ENCODE measurements around the gene FLRT1.

Gene FLRT1

DNA sequence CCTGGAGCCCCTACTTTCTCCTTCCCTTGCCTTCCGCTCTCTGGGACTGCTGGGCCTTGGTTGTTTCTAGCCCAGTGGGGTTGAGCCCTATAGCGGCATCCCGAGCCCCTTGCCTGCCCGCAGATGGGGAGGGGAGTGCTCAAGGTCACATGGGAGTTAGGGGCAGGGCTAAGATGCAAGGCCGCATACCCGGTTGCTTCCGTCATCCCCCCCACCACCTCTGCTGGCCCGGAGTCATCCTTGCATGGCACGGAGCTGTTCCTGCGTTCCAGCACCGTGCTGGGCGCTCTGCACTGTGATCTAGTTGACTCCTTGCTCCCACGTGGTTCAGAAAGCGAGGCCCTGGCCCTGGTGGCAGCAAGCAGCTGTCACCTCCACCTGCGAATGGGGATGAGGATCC is 18.0 kb downstream of the FLRT1 start:
- TF ChIP-seq, protein P1, sequence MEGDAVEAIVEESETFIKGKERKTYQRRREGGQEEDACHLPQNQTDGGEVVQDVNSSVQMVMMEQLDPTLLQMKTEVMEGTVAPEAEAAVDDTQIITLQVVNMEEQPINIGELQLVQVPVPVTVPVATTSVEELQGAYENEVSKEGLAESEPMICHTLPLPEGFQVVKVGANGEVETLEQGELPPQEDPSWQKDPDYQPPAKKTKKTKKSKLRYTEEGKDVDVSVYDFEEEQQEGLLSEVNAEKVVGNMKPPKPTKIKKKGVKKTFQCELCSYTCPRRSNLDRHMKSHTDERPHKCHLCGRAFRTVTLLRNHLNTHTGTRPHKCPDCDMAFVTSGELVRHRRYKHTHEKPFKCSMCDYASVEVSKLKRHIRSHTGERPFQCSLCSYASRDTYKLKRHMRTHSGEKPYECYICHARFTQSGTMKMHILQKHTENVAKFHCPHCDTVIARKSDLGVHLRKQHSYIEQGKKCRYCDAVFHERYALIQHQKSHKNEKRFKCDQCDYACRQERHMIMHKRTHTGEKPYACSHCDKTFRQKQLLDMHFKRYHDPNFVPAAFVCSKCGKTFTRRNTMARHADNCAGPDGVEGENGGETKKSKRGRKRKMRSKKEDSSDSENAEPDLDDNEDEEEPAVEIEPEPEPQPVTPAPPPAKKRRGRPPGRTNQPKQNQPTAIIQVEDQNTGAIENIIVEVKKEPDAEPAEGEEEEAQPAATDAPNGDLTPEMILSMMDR (IDR thresholded peaks at IDR 0.05; ENCODE audit: control insufficient read depth, extremely low read depth, insufficient read depth): no peak
- DNase-seq (ENCODE audit: low read depth): no peak
- no peak overlapping the region for H3K4me3 ChIP-seq (ENCODE audit: low read depth, low read length)

DNA sequence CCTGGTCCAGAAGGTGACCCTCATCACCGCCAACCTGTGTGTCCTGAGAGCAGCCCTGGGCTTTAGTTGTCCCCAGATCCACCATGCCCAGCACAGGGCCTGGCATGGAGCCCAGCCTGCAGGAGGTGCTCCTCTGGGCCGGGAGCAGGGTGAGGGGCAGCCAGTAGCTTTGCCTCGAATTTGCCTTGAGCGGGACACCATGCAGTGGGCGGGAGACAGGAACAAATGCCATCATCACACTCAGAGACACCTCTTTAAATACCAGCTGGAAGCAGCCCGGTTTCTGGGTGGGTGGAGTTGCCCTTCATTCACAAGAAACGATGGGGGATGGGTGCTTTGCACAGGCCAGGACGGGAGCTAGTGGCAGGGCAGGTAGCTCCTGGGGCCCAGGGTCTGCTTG is 19.3 kb downstream of the FLRT1 start:
- DNase-seq (ENCODE audit: low read depth): no peak
- TF ChIP-seq, protein P1 (IDR thresholded peaks at IDR 0.05; ENCODE audit: control insufficient read depth, extremely low read depth, insufficient read depth): no peak
- H3K4me3 ChIP-seq (ENCODE audit: low read depth, low read length): no peak overlapping the region

DNA sequence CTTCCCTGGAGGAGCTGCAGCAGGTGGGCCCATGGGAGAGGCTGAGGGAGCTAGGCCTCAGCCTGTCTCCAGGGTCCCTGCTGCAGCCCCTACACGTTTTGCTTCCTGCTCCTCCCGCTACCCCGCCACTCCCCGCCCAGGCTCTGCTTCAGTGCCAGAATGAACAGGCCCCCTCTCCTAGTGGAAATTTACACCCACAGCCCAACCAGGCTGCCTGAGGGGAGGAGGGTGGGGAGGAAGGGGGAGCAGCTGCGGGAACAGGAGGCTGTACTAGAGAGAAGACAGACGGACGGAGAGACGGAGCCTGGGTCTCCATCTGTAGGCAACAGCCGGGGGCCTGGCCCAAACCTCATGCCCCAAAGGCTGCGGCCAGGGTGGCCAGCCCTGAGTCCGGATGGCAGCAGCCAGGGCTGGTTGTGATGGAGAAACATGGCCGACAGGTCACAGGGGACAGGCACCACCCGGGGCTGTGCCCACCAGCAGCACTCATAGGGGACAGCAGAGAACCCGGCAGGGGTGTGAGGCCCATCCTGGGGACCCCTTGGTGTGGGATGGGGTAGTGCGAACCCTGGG is 20.6 kb downstream of the FLRT1 start:
- TF ChIP-seq, protein P1 (IDR thresholded peaks at IDR 0.05; ENCODE audit: control insufficient read depth, extremely low read depth, insufficient read depth): no peak
- no peak for DNase-seq (ENCODE audit: low read depth)

DNA sequence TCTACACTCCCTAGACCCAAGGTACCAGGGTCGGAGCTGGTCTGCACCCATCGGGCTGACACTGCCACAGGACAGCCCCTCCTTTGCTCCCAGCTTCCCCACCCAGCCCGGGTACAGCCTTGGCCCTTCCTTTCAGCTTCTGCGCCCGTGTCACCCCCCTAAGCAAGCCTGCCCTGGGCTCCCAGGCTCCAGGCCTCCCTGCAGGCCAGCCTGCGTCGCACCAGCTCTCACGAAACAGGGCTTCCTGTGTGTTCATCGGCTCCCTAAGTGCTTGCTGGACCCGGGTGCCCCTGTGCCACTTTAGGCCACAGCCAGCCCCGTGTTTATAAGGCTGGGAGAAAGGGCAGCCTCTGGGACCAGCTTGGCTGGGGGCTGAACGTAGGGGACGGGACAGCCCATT is 21.1 kb downstream of the FLRT1 start:
- TF ChIP-seq, protein P1 (IDR thresholded peaks at IDR 0.05; ENCODE audit: control insufficient read depth, extremely low read depth, insufficient read depth): no peak
- no peak overlapping the region for H3K4me3 ChIP-seq (ENCODE audit: low read depth, low read length)
- DNase-seq (ENCODE audit: low read depth): no peak

More for the DNA sequence above, 20.6 kb downstream of the FLRT1 start:
- H3K4me3 ChIP-seq (ENCODE audit: low read depth, low read length): no peak overlapping the region

DNA sequence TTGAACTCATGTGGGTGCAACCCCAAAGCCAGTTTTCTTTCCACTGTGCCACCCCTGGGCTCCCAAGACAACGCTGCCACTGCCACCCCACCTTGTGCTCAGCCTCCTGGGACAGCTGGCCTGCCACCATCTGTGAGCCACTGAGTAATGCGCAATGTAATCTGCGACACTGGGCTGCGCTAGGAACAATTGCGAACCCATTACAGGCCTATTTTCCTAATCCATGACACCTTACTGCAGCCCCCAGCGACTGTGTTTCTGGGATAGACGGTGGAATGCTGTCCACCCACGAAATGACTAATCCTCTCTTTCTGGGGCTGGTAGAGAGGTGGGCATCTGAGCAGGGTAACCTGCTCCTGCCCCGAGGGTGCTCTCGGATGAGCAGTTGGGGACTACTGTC is 22.2 kb downstream of the FLRT1 start:
- no peak for DNase-seq (ENCODE audit: low read depth)
- TF ChIP-seq, protein P1 (IDR thresholded peaks at IDR 0.05; ENCODE audit: control insufficient read depth, extremely low read depth, insufficient read depth): no peak
- no peak overlapping the region for H3K4me3 ChIP-seq (ENCODE audit: low read depth, low read length)

DNA sequence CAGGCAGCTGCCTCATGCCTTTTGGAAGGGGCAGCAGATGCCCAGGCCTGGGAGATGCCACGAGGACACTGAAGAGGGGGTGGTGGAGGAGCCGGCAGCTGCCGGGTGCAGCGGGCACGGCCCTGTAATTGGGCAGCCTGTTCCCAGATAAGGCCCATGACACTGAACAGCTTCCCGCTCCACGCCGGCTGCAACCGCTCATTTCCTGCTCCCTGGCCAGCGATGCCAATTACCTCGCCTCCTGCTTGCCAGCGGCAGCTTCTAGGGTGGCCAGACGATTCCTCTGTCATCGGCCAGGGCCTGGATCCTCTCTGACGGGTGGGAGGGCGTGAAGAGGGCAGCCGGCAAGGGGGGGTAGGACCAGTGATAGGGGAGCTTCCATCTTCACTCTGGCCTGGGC is 22.8 kb downstream of the FLRT1 start:
- TF ChIP-seq, protein P1 (IDR thresholded peaks at IDR 0.05; ENCODE audit: control insufficient read depth, extremely low read depth, insufficient read depth): no peak
- no peak for DNase-seq (ENCODE audit: low read depth)
- H3K4me3 ChIP-seq (ENCODE audit: low read depth, low read length): no peak overlapping the region
